ENCODE results near the gene TSKU. TPM values are rescaled to one million over a fixed set of nuclear protein-coding genes. Genes with fewer than 3 reads are reported as not detected.
"Not testable (repeated sequence)": the region's sequence is repeated elsewhere in the genome, so short reads cannot be mapped to it uniquely, and the experiment has no call there.

The TSKU gene
- total RNA-seq (2014; rRNA removed; shearing (Covaris generic); ENCODE audit: low replicate concordance): 4.8 and 8.2 TPM in 2 replicates

DNA sequence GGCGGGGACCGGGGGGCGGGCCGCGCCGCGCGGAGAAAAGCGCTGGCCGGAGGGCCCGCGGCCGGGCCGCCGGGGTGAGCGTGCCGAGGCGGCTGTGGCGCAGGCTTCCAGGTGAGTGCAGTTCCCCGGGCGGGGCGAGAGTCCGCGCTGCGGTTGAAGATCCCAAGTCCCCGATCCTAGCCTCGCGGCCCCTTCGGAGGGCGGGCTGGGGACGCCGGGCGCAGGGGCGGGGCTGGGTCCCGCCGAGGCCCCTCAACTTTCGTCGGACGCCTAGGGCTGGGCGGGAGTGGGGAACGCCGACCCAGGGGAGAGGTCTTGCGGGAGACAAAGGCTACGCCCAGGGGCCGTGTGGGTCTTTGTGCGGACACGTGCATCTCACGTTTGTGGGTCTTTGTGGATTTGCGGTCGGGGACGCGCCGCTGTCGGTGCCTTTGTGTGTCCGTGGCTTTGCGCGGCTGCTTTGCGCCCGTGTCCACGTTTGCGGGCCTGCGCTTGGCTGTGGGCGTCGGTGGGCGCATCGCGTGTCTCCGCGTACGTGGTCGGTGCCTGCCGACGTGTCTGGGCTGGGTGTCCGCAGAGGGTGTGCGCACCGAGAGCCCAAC is at the start of gene TSKU:
Gene TSKU (plus strand): TSS at position 63 of the 602 bp plus-strand sequence. CDS start 12,261 bp downstream, outside the sequence.
- H3K9me3 ChIP-seq: no peaks in the 10 kb centered on the region
- DNase-seq: no peak
- peak within 1 kb of the TSS; percentile 72 for H3K4me3 ChIP-seq
- H3K27me3 ChIP-seq: no peaks in the 10 kb centered on the region
- H3K36me3 ChIP-seq: peaks cover 5% of the 10 kb centered on the region; the same call in 1 of the 2 replicates

DNA sequence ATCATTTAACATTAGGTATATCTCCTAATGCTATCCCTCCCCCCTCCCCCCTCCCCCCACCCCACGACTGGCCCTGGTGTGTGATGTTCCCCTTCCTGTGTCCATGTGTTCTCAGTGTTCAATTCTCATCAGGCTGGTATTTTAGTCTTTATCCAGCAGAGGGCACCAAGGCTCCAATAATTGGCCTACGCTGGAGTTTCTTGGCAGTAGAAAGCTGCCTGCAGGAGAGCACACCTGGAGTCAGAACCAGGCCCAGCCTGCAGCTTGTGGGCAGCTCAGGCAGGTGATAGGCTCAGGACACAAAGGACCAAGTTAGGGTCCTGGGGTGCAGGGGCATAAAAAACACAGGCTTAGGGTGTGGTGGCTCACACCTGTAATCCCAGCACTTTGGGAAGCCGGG is 49.2 kb upstream of the TSKU start:
- H3K27me3 ChIP-seq, H3K4me3 ChIP-seq, DNase-seq, H3K9me3 ChIP-seq, H3K36me3 ChIP-seq: not testable (repeated sequence)

DNA sequence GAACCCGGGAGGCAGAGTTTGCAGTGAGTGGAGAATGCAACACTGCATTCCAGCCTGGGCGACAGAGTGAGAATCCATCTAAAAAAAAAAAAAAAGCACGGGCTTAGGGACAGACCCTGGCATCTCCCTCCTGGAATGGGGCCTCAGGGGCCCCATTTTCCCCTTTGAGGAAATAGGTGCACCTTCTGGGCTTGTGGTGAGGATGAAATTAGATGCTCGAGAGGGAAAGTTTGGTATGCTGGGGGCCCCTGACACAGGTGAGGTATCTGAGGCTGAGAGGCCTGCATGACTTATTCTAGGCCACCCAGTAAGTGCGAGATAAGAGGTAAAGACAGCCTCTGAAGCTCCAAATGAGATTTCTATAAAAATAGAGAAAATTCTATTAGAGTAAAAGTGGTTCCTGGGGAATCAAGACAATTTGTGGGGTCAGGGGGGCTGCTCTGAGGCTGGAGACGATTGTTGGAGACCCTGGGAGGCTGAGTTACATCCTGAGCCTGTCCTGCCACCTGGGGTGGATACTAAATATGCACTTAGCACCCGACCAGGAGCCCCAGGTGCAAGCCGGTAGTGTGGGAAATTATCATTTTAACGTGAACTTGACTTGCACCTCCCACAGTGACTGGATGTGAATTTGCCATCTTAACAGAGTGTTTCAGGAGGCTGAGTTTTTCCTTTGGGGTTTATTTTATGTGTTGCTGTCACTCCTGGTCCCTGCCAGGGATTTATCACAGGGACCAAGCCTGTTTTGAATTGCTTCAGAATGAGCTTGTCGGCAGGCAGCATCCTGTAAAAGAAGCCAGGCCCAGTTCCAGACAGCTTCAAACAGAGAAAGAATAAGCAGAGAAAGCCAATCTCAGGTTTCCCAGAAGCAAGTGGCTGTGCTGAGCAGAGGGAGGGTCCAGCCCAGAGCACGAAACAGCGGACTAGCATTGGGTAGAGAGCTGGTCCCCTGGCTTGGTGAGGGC is 48.4 kb upstream of the TSKU start:
- DNase-seq: no peak
- no peaks in the 10 kb centered on the region for H3K9me3 ChIP-seq
- no peaks in the 10 kb centered on the region for H3K27me3 ChIP-seq
- no peak overlapping the region for H3K4me3 ChIP-seq
- H3K36me3 ChIP-seq: no peaks in the 10 kb centered on the region

DNA sequence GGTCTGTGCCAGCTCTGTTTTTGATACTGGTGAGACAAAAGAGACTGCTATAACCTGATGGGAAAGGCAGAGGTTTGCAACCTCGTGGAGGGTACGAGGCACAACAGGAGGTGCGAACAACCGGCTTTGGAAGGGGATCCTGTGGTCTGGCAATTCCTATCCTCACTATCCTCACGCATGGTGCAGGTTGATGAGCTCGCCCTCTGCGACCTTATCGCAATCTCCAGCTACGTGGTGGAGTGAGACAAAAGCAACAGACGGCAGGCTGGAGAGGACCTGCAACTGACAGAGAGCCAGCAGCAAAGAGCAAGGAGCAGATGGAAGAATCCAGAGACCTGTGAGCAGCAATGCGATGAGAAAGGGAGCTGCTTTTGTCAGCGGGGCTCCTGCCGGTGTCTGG is 47.3 kb upstream of the TSKU start:
- Histone ChIP-seq H3K4me3 (no peak overlapping the region), H3K9me3 (no peaks in the 10 kb centered on the region), H3K27me3 (no peaks in the 10 kb centered on the region), H3K36me3 (no peaks in the 10 kb centered on the region)
- DNase-seq: no peak

GRCh38 chr11:76736266-76736665 is 46.9 kb upstream of the TSKU start:
- Histone ChIP-seq H3K9me3 (no peaks in the 10 kb centered on the region), H3K4me3 (no peak overlapping the region), H3K27me3 (no peaks in the 10 kb centered on the region), H3K36me3 (no peaks in the 10 kb centered on the region)
- DNase-seq: no peak

DNA sequence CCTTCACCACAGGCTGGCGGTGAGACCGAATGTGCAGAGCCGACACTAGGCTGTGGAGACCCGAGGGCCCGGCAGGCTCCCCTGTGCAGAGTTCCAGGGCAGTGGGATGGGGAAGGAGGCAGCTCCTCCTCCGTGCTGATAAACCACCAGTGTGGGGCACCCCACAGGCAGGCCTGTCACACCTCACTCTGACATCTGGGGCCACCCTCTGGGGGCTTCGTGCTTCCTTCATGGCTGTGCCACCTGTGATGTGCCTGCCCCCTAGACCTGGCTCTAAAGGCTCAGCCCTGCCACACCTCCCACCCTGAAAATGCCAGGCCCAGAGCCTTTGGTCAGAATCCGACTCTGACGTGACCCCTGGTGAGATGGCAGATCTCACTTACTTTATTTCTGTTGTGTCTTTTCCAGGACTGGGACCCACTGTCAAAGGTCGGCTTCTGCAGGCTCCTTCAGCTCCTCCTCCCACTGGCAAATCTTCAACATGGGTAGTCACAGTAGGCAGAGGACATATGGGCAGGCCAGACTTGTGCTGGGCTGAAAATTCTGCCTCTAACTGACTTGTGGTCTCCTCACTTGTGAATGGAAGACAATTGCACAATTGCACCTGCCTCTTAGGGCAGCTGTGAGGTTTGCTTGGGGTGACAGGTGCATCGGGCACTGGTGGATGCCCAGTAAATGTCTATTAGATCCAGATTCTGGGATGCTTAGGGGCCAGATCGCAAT is 46.2 kb upstream of the TSKU start:
- Histone ChIP-seq H3K4me3 (no peak overlapping the region), H3K36me3 (no peaks in the 10 kb centered on the region), H3K27me3 (no peaks in the 10 kb centered on the region), H3K9me3 (no peaks in the 10 kb centered on the region)
- no peak for DNase-seq

DNA sequence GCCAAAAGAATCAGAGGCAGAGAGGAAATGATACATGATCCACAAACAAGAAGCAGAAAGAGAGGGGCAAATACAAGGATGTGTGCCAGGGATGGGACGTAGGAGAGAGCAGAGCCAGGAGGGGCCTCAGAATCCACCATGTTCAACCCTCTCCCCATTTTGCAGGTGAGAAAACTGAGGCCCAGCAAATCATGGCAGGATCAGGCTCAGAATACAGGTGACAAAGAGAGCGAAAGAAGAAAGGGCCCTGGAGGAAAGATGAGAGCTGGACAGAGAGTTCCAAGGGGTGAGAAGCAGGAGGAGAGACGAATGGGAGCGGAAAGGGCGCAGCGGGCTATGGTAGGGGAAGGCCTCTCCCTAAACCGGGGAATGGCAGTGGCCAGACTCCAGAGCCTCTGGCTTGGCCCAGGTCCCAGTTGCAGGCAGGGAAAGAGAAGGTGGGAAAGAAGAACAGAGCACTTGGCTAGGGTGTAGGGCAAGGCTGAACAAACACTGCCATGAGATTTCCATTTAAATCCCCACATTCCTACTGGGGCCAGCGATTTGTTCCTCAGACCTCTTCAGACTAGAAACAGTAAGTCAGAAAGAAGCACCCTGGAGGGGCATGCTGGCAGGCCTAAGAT is 44.4 kb upstream of the TSKU start:
- H3K36me3 ChIP-seq: no peaks in the 10 kb centered on the region
- DNase-seq: no peak

DNA sequence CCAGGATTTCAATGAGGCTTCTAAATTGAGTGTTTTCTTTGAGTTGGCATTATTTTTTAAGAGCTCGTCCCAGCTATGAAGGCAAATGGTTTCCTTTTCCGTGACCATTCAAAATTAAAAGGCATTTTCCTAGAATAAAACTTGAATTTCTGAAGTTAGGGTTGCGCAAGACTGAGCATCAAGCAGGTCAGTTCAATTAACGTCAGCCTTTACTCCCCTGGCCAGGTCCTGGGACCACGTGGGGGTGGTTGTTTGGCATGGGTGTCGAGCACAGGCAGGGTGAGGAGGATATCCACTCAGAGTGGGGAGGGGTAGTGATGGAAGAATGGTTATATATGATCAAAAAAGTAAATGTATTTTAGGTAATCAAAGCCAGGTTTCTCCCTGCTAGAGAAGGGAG is 43.4 kb upstream of the TSKU start:
- H3K4me3 ChIP-seq: no peak overlapping the region
- H3K36me3 ChIP-seq: no peaks in the 10 kb centered on the region
- H3K9me3 ChIP-seq: no peaks in the 10 kb centered on the region
- DNase-seq: no peak
- no peaks in the 10 kb centered on the region for H3K27me3 ChIP-seq

More for the DNA sequence above, 44.4 kb upstream of the TSKU start:
- Histone ChIP-seq H3K9me3 (no peaks in the 10 kb centered on the region), H3K27me3 (no peaks in the 10 kb centered on the region), H3K4me3 (no peak overlapping the region)

DNA sequence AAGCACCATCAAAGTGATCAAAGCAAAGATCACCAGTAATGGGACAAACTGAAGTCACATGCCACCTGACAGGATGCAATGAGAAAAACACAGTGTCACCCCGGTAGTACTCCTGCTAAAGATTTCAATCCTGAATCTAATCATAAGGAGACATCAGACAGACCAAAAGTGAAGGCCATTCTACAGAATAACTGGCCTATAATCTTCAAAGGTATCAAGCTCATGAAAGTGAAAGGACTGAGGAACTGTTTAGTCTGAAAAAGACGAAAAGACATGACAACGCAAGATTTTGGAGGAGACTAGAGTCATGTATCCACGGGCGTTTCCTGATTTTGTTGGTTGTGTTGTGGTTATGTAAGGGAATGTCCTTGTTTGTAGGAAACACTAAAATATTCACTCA is 42.4 kb upstream of the TSKU start:
- H3K27me3 ChIP-seq: no peaks in the 10 kb centered on the region

DNA sequence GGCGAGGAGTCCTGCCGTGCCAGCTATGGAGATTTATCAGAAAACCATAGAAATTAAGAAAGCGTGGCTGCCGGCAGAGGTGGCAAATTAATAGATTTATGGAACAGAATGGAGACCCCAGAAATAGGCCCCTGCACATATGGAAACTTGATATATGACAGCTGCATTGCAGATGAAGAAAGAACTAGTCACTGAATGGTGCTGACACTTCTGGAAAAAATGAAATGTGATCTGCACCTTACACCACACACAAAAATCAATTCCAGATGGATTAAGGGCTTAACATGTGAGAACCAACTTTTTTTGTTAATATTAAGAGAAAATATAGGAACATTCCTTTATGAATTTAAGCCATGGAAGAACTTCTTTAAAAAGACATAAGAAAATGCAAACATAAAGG is 40.3 kb upstream of the TSKU start:
- H3K36me3 ChIP-seq: no peaks in the 10 kb centered on the region
- no peak overlapping the region for H3K4me3 ChIP-seq
- no peak for DNase-seq
- H3K9me3 ChIP-seq: no peaks in the 10 kb centered on the region
- H3K27me3 ChIP-seq: no peaks in the 10 kb centered on the region

More for the DNA sequence above, 42.4 kb upstream of the TSKU start:
- Histone ChIP-seq H3K9me3 (no peaks in the 10 kb centered on the region), H3K36me3 (no peaks in the 10 kb centered on the region), H3K4me3 (no peak overlapping the region)
- DNase-seq: no peak

DNA sequence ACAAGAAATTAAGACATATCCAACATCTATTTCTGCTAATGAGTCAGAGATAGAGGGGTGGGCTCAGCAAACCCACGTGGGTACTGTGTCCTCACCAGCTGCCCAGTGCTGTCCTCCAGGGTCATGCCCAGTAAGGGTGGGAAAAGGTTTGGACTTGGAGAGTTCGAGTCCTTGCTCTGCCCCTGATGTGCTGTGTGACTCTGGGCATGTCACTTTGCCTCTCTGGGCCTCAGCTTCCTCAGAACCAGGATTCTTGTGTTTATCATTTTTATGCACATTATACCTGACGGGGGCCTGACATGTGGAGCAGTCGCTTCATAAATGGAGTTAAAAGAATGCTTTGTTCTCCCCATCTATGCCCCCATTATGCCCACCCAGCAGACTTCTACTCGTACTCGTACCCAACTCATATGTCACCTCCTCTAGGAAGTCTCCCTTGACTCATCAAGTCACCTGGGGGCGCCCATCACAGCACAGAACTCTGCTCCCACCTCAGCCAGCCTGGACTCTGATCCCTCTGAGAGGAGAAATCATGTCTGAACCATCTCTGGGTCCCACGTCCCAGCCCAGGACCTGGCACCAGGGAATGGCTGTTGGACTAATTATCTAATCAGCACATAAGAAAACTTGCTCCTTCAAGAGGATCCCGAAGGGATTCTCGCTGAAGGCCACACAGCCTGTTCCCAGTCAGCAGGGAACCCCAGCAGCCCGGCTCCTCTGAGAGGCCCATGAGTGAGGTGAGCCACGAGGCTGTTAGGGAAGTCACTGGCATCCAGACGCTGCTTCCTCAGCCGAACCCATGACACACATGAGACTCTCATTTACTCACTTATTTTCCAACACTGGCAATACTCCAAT is 38.7 kb upstream of the TSKU start:
- Histone ChIP-seq H3K27me3 (no peaks in the 10 kb centered on the region), H3K36me3 (no peaks in the 10 kb centered on the region), H3K9me3 (no peaks in the 10 kb centered on the region), H3K4me3 (no peak overlapping the region)
- no peak for DNase-seq

GRCh38 chr11:76745044-76745376 is 38.1 kb upstream of the TSKU start:
- DNase-seq: no peak
- no peaks in the 10 kb centered on the region for H3K36me3 ChIP-seq
- H3K27me3 ChIP-seq: no peaks in the 10 kb centered on the region
- H3K4me3 ChIP-seq: no peak overlapping the region
- H3K9me3 ChIP-seq: no peaks in the 10 kb centered on the region

GRCh38 chr11:76745561-76746207 is 37.5 kb upstream of the TSKU start:
- Histone ChIP-seq H3K9me3 (no peaks in the 10 kb centered on the region), H3K4me3 (no peak overlapping the region), H3K36me3 (no peaks in the 10 kb centered on the region), H3K27me3 (no peaks in the 10 kb centered on the region)
- no peak for DNase-seq

- no peak for DNase-seq
- no peaks in the 10 kb centered on the region for H3K9me3 ChIP-seq
- H3K27me3 ChIP-seq: no peaks in the 10 kb centered on the region
- no peak overlapping the region for H3K4me3 ChIP-seq
- no peaks in the 10 kb centered on the region for H3K36me3 ChIP-seq
Observed at GRCh38 chr11:76747153-76747914, 35.8 kb upstream of the TSKU start.
